PC-3 (cell line): Measurements from ENCODE around the gene ARHGAP22. TPM values are rescaled to one million over a fixed set of nuclear protein-coding genes. Genes with fewer than 3 reads are reported as not detected.

ENCODE experiments used
- ATAC-seq: fragments of 200-7000 bp; cut with Tn5 transposase; 2 replicates; pipeline ENCODE4 v1.9.1; 2020; ENCODE audit warnings: mild to moderate bottlenecking, moderate library complexity
- BruUV-seq: library from RNA; stranded (reverse); fragments of 400-500 nt; replicated peaks from 2 replicates; lab custom pipeline; 2021; lab: Mats Ljungman, UMichigan
- CTCF ChIA-PET: fragments of 300-600 bp; sonication (Branson Sonifier 250); formaldehyde crosslinking; loops from one replicate; lab custom pipeline; 2022; ENCODE audit warnings: antibody characterized with exemption; lab: Charles Lee
- POLR2A ChIA-PET: fragments of 300-600 bp; sonication (Branson Sonifier 250); formaldehyde crosslinking; loops from one replicate; lab custom pipeline; 2022; ENCODE audit warnings: antibody characterized with exemption; ENCODE audit not compliant: unreplicated experiment; lab: Charles Lee
- DNase-seq: peaks from one replicate; pipeline ENCODE4 v3.0.0-alpha.2; 2015
- H2AFZ ChIP-seq: fragments of 300-600 bp; sonication (generic); 2 replicates; pipeline ENCODE4 v1.6.0; 2016; ENCODE audit warnings: antibody characterized with exemption, low read length
- H3F3A ChIP-seq: fragments of 300-600 bp; sonication (generic); one replicate; pipeline ENCODE4 v1.6.0; 2017; ENCODE audit warnings: antibody characterized with exemption, low read length, control low read depth, mild to moderate bottlenecking; ENCODE audit not compliant: unreplicated experiment
- H3K27ac ChIP-seq: fragments of 300-600 bp; sonication (generic); 2 replicates; pipeline ENCODE4 v1.5.1; 2016; ENCODE audit warnings: mild to moderate bottlenecking, low read length
- H3K27me3 ChIP-seq: fragments of 300-600 bp; sonication (generic); 2 replicates; pipeline ENCODE4 v1.6.1; 2016; ENCODE audit warnings: low read length, mixed read lengths
- H3K36me3 ChIP-seq: fragments of 300-600 bp; sonication (generic); 2 replicates; pipeline ENCODE4 v1.6.1; 2016; ENCODE audit warnings: low read depth, mixed run types, low read length, mixed read lengths
- H3K4me1 ChIP-seq: fragments of 300-600 bp; sonication (generic); 2 replicates; pipeline ENCODE4 v1.5.1; 2016; ENCODE audit warnings: low read length; ENCODE audit not compliant: insufficient read depth
- H3K4me2 ChIP-seq: fragments of 300-600 bp; sonication (generic); 2 replicates; pipeline ENCODE4 v1.6.0; 2016; ENCODE audit warnings: low read length
- H3K4me3 ChIP-seq: fragments of 300-600 bp; sonication (generic); 2 replicates; pipeline ENCODE4 v1.5.1; 2016; ENCODE audit warnings: mild to moderate bottlenecking, low read length, mixed read lengths
- H3K79me2 ChIP-seq: fragments of 300-600 bp; sonication (generic); 2 replicates; pipeline ENCODE4 v1.6.1; 2017; ENCODE audit warnings: low read length, mixed read lengths
- H3K9ac ChIP-seq: fragments of 300-600 bp; sonication (generic); 2 replicates; pipeline ENCODE4 v1.6.0; 2016; ENCODE audit warnings: mild to moderate bottlenecking, low read length
- H3K9me2 ChIP-seq: fragments of 300-600 bp; sonication (generic); replicated peaks from 2 replicates; pipeline ENCODE4 v1.6.1; 2016; ENCODE audit warnings: mixed run types, low read length, mixed read lengths
- H3K9me3 ChIP-seq: fragments of 300-600 bp; sonication (generic); 2 replicates; pipeline ENCODE4 v1.6.1; 2016; ENCODE audit warnings: low read length, mixed read lengths
- H4K20me1 ChIP-seq: fragments of 300-600 bp; sonication (generic); 2 replicates; pipeline ENCODE4 v1.6.1; 2016; ENCODE audit warnings: low read length, mixed read lengths
- EZH2 ChIP-seq: fragments of 300-600 bp; sonication (generic); IDR thresholded peaks from one replicate; pipeline ENCODE4 v1.6.1; 2017; ENCODE audit warnings: antibody characterized with exemption, mild to moderate bottlenecking, low read length; ENCODE audit not compliant: unreplicated experiment
- EZH2phosphoT487 ChIP-seq: fragments of 300-600 bp; sonication (generic); IDR thresholded peaks from 2 replicates; pipeline ENCODE4 v1.6.1; 2018; ENCODE audit warnings: mild to moderate bottlenecking, antibody characterized with exemption, low read length, borderline replicate concordance
- intact Hi-C: fragments of 100-400 bp; cut with micrococcal nuclease; formaldehyde crosslinking; loops from 2 replicates; pipeline ENCODE4 v1.9.0; 2023
- total RNA-seq: library from RNA; depleted of rRNA; stranded (reverse); fragments of >200 nt; gene quantifications from 2 replicates; pipeline ENCODE4 v1.2.3, GENCODE V29; 2014
- TF ChIP-seq, protein P1 (sequence below): fragments of 300-600 bp; sonication (generic); conservative IDR thresholded peaks from 2 replicates; pipeline ENCODE4 v1.5.1; 2017; ENCODE audit warnings: antibody characterized with exemption, low read depth, mild to moderate bottlenecking, low read length

Gene ARHGAP22
- total RNA-seq, 1 experiment from 2014 or later = 12.2 TPM

DNA sequence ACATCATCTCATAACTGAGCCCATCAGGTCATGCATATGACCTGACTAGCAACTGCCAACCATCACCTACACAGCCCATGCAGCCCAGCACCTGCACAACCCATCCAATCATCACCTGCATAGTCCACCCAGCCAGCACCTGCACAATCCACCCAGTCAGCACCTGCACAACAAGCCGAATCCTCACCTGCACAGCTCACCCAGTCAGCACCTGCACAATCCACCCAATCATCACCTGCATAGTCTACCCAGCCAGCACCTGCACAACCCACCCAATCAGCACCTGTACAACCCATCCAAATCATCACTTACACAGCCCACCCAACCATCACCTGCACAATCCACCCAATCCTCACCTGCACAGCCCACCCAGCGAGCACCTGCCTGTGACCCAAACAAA, 46.4 kb upstream of the ARHGAP22 start:
- Histone ChIP-seq H3K9me3 (no peaks in the 10 kb centered on the region), H3K36me3 (no peaks in the 10 kb centered on the region), H3K9me2 (no peaks in the 10 kb centered on the region), H4K20me1 (no peaks in the 10 kb centered on the region), H3K79me2 (no peaks in the 10 kb centered on the region), H3F3A (no peaks in the 10 kb centered on the region), H3K27ac (no peak overlapping the region), H3K27me3 (no peaks in the 10 kb centered on the region), H3K4me2 (no peak overlapping the region), H3K4me3 (no peak overlapping the region), H3K4me1 (peaks cover 8% of the 10 kb centered on the region), H2AFZ (no peak overlapping the region), H3K9ac (no peak overlapping the region)
- TF ChIP-seq EZH2phosphoT487 (no peak), EZH2 (no peak)
- TF ChIP-seq, protein P1, sequence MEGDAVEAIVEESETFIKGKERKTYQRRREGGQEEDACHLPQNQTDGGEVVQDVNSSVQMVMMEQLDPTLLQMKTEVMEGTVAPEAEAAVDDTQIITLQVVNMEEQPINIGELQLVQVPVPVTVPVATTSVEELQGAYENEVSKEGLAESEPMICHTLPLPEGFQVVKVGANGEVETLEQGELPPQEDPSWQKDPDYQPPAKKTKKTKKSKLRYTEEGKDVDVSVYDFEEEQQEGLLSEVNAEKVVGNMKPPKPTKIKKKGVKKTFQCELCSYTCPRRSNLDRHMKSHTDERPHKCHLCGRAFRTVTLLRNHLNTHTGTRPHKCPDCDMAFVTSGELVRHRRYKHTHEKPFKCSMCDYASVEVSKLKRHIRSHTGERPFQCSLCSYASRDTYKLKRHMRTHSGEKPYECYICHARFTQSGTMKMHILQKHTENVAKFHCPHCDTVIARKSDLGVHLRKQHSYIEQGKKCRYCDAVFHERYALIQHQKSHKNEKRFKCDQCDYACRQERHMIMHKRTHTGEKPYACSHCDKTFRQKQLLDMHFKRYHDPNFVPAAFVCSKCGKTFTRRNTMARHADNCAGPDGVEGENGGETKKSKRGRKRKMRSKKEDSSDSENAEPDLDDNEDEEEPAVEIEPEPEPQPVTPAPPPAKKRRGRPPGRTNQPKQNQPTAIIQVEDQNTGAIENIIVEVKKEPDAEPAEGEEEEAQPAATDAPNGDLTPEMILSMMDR = no peak
- POLR2A ChIA-PET = no interaction called here
- intact Hi-C loops = no loop called here
- ATAC-seq = no peak
- CTCF ChIA-PET = no interaction called here
- no peak for DNase-seq
- BruUV-seq = no TSS peak

DNA sequence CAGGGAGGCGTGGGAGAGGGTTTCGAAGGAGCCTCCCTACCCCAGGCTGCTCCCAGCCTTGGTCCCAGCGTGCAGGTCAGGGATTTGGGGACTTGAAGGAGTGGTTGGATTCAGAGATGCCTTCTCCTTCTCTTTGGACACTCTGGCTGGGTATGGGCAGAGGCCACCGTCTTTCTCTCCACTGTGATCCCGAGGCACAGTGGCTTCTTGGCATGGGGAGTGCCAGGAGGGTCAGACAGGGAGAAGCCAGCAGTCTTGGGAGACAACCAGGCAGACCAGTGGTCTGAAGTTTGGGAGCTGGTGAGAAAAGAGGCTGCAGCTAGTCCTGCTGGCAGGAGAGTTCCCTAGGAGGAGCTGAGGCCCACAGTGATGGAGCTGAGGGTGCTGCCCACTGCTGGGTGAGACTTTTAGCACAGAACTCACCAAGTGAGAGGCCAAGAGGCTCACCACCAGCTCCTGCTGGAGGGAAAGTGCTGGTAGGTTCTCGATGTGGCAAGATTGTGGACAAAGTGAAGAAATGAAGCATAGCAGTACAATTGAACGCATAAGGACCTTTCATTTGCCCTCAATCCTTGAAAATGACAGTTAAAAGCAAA, 44.6 kb upstream of the ARHGAP22 start:
- intact Hi-C loops = no loop called here
- Histone ChIP-seq H3K27me3 (0 out of 2 replicates have a peak, but pooled peaks cover 2% of the 10 kb centered on the region), H3K79me2 (no peaks in the 10 kb centered on the region), H3K4me1 (no peaks in the 10 kb centered on the region), H4K20me1 (0 out of 2 replicates have a peak, but pooled peaks cover 4% of the 10 kb centered on the region), H3K9me2 (no peaks in the 10 kb centered on the region), H3K9me3 (no peaks in the 10 kb centered on the region), H3K36me3 (no peaks in the 10 kb centered on the region), H3F3A (no peaks in the 10 kb centered on the region), H2AFZ (no peak overlapping the region), H3K4me2 (no peak overlapping the region), H3K9ac (no peak overlapping the region), H3K4me3 (no peak overlapping the region), H3K27ac (no peak overlapping the region)
- DNase-seq = no peak
- ChIA-PET CTCF (interaction anchor here (0.7 to 1.1 kb wide), 2 partner anchors 9 to 142 kb away, joined by 3 read pairs; no protein-coding TSS in a partner anchor), POLR2A (no interaction called here)
- BruUV-seq = no TSS peak
- TF ChIP-seq EZH2phosphoT487 (no peak), EZH2 (no peak)
- TF ChIP-seq, protein P1 = no peak
- peak; percentile 45 for ATAC-seq
